A549 (cell line): ENCODE data around the gene GPR21.

Source experiments
- EP300 ChIP-seq, 2 experiments: fragments of >200 bp; sonication (Bioruptor Twin); formaldehyde crosslinking; IDR thresholded peaks; 2 replicates in 1 of 2; 3 replicates in 1 of 2; pipeline ENCODE4 v1.6.1; 2016 to 2017
- MYC ChIP-seq: IDR thresholded peaks from 2 replicates; pipeline ENCODE4 v1.6.1; 2012; ENCODE audit warnings: mild to moderate bottlenecking, inconsistent platforms, low read length, improper control_type of control experiment, borderline replicate concordance
- RCOR1 ChIP-seq: fragments of 150-350 bp; IDR thresholded peaks from 2 replicates; pipeline ENCODE4 v1.6.1; 2014; ENCODE audit warnings: antibody characterized with exemption, low read length, low read depth
- RNF2 ChIP-seq: fragments of 200-600 bp; sonication (generic); IDR thresholded peaks from 2 replicates; pipeline ENCODE4 v1.6.1; 2016; ENCODE audit warnings: low read depth, mild to moderate bottlenecking, antibody characterized with exemption, moderate library complexity, borderline replicate concordance
- TP53 ChIP-seq: fragments of 250-450 bp; sonication (Bioruptor Pico); IDR thresholded peaks from 2 replicates; pipeline ENCODE4 v1.5.0; 2021; ENCODE audit warnings: mild to moderate bottlenecking, moderate library complexity
- TF ChIP-seq, protein P1 (sequence below): fragments of >200 bp; sonication (Bioruptor Twin); formaldehyde crosslinking; IDR thresholded peaks from 3 replicates; pipeline ENCODE4 v1.5.1; 2016
- TF ChIP-seq, protein P2 (sequence below): IDR thresholded peaks from 2 replicates; pipeline ENCODE4 v1.6.1; 2012

DNA sequence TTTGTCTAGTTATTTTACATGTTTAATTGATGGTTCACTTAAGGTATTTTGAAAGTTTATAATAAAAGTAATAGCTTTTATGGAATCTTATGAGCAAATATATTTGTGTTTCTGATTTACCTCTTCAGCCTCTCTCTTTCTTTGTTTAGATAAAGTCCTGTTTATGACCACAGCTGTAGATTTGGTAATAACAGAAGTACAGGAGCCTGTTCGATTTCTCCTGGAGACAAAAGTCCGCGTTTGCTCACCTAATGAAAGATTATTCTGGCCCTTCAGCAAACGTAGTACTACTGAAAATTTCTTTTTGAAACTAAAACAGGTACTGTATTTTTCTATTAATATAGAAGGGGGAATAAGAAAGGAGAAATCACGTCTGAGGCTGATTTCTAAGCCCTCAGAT lies 35.0 kb upstream of the GPR21 start:
- TF ChIP-seq, protein P1, sequence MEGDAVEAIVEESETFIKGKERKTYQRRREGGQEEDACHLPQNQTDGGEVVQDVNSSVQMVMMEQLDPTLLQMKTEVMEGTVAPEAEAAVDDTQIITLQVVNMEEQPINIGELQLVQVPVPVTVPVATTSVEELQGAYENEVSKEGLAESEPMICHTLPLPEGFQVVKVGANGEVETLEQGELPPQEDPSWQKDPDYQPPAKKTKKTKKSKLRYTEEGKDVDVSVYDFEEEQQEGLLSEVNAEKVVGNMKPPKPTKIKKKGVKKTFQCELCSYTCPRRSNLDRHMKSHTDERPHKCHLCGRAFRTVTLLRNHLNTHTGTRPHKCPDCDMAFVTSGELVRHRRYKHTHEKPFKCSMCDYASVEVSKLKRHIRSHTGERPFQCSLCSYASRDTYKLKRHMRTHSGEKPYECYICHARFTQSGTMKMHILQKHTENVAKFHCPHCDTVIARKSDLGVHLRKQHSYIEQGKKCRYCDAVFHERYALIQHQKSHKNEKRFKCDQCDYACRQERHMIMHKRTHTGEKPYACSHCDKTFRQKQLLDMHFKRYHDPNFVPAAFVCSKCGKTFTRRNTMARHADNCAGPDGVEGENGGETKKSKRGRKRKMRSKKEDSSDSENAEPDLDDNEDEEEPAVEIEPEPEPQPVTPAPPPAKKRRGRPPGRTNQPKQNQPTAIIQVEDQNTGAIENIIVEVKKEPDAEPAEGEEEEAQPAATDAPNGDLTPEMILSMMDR: no peak
- TF ChIP-seq TP53 (CRISPR knock-in tag) (no peak), MYC (no peak), RNF2 (no peak), EP300 (IDR thresholded peaks at IDR 0.05) (no peak), RCOR1 (no peak)
- TF ChIP-seq, protein P2, sequence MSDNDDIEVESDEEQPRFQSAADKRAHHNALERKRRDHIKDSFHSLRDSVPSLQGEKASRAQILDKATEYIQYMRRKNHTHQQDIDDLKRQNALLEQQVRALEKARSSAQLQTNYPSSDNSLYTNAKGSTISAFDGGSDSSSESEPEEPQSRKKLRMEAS: no peak
